HG03521 (cell line): ENCODE measurements around the gene TTK.
"Not testable (repeated sequence)": the region's sequence is repeated elsewhere in the genome, so short reads cannot be mapped to it uniquely, and the experiment has no call there.

Experiments
- ATAC-seq: cut with Tn5 transposase; IDR thresholded peaks from one replicate; pipeline ENCODE4 v1.9.1; 2021; ENCODE audit warnings: mild to moderate bottlenecking, moderate library complexity; ENCODE audit not compliant: unreplicated experiment

Gene TTK

DNA sequence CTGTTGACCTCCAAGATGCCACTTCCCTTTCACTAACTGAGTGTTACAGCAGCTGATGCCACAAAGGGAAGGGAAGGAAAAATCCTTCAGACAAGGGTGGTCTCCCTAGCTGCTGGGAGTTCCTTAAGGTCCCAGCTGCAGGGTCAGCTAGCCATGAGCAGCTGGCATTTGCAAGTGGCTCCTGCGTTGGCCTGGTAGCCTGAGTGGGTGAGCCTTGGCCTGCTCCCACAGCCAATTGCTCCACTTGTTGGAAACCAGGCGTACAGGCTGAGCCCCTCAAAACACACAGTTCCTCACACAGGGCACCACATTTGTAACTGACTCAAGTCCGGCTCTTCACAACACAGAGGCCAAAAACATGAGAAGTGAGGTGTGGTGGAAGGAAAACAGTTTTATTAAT is 16.7 kb downstream of the TTK start:
- no peak for ATAC-seq

DNA sequence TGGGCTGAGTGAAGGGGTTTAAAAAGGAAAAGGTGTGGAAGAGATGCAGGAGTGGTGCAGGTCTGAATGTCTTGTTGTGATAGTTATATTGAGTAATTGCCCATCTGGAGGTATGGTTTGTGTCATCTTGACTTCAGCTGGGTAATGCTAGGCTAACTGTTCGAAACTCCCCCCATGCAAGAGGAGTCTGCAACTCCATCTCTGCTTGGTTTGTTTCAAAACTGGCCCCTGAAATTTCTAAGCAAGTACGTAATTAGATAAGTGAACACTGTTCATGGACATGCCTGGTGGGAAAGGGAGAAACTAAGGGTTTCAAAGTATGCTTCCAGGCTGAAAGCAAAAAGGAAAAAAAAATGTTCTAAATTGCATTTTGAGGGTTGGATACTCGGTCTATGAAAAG is 17.1 kb downstream of the TTK start:
- no peak for ATAC-seq

DNA sequence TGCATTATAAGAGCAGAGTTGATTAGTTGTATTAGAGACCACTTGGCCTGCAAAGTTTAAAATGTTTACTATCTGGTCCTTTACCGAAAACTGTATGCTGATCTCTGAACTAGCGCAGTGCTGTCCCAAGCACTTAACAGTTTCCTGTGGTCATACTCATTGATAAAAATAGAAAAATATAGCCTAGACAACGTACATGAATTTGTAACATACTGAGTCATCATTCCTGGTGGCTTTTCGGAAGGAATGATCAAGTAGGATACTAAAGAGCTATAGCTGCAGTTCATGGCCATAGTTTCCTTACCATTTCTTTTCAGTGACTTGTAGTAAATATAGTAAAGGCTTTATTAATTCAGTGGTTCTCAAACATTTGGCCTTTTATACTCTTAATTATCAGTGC is 18.4 kb downstream of the TTK start:
- ATAC-seq, result no peak

DNA sequence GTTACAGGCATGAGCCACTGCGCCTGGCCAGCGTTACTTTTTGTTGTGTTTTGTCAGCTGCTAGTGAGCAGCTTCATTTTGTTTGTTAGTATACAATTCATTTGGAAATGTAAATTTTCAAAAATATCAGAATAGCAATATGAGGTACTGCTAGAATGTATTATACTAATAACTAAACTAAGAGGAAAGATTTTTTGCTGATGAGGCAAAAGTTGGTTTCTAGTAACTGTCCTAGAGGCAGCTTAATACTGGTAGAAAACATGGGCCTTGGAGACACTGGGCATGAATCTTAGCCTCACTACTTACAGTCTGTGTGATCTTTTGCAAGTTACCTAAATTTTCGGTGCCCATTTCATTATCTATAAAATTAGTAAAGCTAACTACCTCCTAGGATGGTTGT is 24.1 kb downstream of the TTK start:
- ATAC-seq, result no peak

DNA sequence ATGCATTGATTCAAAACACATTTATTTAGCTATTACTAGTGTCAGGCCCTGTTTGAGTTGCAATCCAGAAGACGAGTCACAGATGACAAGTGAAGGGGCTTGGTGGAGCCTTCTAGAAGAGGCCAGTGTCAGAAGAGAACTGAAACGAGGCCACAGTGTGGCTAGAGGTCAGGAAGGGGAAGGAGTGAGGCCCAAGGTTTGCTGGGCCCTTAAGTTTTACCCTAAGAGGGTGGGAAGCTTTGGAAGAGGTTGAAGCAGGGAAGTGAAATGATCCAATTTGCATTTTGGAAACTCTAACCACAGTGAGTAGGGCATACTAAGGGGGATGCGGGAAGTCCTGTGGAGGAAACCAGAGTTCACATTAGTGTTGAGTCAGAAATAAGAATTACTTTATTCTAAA is 25.0 kb downstream of the TTK start:
- peak; percentile 86 for ATAC-seq

DNA sequence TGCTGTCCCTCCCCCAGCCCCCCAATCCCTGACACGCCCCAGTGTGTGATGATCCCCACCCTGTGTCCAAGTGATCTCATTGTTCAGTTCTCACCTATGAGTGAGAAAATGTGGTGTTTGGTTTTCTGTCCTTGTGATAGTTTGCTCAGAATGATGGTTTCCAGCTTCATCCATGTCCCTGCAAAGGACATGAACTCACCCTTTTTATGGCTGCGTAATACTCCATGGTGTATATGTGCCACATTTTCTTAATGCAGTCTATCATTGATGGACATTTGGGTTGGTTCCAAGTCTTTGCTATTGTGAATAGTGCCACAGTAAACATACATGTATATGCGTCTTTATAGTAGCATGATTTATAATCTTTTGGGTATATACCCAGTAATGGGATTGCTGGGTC is 43.8 kb downstream of the TTK start:
- ATAC-seq, result not testable (repeated sequence)

DNA sequence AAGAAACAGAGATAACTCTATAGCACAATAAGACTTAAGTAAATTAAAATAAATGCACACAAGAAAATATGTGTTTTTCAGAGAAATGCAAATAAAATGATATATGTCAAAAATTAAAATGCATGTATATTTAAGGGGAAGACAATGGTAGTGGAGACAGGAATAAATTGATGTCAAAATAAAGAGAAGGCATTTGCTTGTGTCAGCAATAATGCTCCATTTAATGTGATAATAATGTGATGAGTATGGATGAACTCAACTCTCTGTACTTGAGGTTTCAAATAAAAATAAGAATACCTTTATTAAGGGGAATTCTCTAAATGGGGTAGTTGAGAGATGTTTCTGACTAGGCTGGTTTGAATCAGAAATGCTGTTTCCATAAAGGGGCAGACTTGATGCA is 56.3 kb downstream of the TTK start:
- ATAC-seq, result no peak

DNA sequence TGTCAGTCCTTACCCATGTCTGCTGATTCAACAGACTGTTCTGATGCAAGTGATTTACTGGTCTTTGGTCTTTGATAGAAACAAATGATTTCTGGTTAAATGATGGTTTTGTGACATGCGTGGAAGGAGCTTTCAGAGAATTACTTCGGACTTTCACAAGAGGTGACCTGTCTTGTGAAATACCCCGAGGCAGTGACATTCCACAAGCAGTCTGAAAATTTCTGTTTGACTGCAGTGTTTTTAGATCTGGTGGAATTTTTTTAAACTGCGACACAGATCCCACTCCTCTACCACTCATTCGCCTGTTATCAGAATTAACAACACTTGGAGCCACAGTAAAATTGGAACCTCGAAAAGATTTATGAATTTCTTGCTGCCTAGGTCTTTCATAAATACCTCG is 63.7 kb downstream of the TTK start:
- not testable (repeated sequence) for ATAC-seq

DNA sequence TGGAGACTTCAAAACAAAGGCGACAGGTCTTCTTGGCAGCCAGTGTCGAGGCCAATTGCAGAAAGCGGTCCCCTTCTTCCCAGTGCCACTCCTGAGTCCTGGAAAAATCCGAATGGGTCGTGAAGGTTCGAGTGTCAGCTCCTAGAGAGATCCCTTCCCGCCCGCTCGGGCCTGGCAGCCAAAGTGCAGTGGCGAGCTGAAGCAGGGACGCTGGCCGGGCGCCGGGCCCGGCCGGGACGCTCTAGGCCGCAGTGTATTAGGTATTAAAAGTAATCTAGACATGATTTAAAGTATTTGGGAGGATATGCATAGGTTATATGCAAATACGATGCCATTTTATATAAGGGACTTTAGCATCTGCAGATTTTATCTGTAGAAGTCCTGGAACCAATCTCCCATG is 66.0 kb downstream of the TTK start:
- ATAC-seq, result not testable (repeated sequence)

DNA sequence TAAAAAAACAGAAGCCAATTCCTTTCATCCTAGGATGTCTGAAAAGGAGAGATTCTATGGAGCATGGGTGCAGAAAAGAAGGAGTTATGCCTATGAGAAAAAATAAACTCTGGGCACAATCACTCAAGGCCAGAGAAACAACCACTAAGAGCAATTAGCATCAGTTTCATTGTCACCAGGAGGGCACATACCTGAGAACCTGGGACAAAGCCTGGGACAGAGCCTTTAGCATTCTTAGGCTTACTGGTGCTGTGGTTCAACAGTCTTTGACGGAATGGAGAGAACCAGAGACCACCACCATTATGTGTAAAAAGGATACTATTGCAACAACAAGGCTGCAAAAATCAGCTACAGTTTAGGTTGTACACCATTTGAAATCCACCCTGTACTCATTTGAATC is 72.6 kb downstream of the TTK start:
- no peak for ATAC-seq

DNA sequence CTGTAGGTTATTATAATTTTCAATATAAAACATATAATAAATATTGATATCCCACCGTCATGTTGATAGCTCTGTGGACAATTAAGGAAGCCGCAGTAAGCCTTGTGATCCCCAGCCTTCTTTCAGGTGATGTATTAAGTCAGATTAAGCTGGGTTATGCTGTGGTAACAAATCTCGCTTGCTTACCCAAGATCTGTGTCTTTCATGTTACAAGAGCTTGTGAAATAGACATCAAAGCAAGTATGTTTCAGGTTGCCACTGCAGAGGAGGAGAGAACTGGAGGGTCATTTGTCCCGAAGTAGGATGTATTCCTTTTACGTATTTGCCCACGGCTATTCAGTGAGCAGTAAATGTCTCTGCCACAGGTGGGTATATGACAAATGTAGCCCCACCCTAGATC is 84.2 kb downstream of the TTK start:
- ATAC-seq, result no peak

DNA sequence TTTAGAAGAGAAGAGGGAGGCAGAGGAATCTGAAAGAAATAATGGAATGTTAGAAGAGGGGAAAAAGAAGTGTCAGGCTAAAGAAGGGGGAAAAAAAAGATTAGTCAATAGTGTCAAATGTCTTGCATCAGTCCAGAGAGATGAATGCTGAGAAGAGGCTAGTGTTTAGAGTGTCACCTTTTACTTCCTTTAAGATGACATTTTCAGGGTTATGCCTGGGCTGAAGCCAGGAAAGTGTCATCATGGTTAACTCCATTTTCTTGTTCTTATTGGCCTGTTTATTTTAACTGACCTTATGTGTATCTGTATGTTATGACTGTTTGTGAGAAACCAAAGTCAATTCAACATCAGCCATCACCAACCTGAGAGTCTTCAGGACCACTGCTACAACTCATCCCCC is 87.1 kb downstream of the TTK start:
- no peak for ATAC-seq
